ENCODE results near the gene QARS1.

The QARS1 gene

DNA sequence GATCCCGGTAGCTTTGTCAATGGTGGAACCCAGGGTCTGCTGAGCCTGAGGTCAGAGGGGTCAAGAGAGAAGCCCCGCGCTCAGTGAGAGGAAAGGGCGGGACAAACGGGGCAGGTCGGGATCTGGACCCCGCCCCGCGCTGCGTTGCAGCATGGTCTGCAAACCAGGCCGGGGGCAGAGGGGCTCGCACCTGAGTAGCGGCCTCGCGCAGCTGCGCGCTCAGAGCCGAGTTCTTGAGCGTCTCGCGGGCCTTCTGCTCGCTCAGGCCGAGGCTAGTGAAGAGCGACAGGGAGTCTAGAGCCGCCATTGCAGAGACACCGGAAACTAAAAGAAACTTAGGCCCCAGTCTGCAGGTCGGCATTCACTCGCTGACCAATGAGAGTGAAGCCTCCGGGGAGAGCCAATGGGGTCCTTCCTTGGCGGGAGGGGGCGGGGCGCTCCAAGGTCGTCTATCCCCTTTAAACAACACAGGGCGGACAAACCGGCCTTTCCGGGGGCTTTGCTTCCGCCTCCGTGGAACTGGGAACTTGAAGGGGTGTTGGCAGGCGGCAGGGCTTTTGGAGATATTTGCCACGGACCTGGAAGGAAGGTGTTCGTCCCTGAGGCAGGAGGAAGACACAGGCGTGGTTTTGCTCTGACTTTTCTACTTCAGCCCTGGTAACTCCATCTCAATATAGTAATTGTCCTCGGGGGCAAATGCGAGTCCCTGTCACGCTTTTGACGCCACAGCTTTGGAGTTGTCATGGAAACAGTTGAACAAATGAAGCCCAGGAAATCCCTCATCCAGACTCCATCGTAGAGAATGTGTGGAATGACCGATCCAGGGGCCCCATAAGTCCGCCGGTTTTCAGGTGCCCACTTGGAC is at the start of gene QARS1:
Gene QARS1, minus strand, starts transcription at position 331 of the 865 bp plus-strand sequence. Its CDS starts 24 bp downstream, at position 307.
- DNase-seq = peak; percentile 94

DNA sequence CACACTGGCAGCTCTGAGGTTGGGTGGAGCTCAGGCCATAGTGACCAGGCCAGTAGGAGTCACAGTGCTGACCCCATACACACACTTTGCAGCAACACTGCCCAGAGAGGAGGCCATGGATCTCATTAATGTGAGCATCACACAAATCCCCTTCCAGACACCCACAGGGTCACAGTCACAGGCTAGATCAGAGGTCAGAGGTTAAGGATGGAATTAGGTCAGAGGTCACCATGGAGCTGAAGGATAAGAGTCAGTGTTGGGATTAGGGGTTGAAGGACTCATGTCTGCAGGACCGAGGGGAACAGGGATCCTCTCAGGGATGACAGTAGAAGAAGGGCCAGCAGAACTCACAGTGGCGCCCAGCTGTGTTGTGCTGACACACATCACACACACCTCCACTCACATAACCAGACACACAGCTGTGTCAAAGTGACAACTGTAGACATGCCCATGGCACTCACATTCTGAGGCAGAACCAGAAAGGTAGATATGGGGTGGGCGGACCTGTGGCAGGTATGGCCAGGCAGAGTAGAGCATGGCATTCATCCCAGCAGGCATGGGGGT is 48.9 kb upstream of the QARS1 start:
- DNase-seq = no peak

DNA sequence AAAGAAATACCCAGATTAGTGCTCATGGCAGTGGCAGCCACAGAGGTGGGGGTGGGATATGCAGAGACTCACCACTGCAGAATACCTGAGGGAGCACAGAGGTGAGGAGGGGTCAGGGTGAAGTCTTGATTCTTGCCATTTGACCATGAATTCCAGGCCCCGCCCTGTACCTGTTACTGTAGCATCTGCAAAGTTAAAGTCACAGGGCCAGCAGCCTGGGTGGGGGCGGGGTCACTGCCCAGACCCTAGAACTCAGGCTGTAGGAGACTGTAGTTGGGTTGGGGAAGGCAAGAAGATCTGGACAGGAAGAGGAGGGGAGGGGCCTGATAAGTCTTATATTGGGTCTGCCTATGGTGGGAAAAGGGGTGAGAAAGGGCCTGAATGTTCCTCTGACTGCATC is 47.1 kb upstream of the QARS1 start:
- no peak for DNase-seq

DNA sequence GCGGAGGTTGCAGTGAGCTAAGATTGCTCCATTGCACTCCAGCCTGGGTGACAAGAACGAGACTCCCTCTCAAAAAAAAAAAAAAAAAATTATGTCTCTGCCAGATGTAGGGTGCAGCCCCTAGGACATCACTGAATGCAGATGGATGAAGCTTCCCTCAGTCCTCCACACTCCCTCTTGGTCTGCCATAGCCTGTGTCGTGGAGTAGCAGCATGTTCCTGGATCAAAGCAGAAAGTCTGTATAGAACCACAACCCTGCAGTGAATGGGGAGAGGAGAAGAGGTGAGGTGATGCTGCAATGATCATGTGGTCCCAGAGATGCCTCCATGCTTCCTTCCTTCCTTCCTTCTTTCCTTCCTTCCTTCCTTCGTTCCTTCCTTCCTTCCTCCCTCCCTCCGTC is 43.6 kb upstream of the QARS1 start:
- no peak for DNase-seq

GRCh38 chr3:49140080-49140479 is 35.5 kb upstream of the QARS1 start:
- DNase-seq = no peak

DNA sequence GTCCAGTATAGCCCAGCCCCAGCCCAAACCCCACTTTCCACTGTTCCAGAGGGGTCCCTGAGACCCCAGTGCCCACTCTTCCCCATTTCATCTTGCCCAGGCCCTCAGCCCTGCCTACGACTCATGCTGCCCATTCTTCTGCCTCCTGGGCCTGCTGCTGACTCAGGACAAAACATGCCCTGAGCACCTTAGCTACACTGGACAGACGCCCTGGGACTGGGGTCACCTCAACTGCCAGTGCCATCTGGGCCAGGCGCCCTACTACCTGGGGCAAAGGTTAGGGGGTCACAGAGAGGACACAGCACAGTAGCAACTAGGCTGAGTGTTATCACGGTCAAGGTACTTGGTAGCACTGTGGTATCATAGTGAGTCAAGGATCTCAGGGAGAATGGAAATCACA is 30.9 kb upstream of the QARS1 start:
- no peak for DNase-seq

GRCh38 chr3:49134471-49135265 is 30.1 kb upstream of the QARS1 start:
- DNase-seq = no peak

DNA sequence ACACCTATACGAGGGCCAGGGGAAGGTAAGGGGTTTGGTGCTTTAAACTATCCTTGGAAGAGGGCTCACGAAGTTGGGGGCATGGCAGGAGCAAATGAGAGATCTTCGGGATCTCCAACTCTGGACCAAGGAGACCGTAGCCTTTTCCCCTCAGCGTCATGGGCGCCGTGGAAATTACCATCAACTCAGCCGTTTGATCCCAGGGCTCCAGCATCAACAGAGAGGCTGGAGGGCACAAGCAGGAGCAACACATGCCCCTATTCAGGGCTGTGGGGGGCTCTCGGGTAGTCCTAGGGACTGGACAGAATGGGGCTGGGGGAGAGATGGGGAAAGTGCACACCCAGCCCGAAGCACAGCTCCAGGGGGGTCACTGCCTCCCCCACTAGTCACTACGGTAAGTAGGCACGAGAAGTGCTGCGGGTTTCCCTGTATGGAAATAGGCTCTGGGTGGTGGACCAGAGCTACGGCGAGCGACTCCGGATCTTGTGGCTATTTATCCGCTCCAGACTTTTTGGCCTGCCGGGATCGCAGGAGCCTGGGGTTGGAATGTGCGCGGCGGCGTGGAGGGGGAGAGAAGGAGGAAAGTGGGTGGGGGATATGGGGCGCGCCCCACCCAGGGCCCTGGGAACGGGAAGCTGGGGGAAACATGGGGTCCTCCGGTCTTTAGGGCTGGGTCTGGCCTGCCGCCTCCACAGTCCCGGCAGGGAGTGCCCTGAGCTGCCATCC is 28.8 kb upstream of the QARS1 start:
- no peak for DNase-seq

DNA sequence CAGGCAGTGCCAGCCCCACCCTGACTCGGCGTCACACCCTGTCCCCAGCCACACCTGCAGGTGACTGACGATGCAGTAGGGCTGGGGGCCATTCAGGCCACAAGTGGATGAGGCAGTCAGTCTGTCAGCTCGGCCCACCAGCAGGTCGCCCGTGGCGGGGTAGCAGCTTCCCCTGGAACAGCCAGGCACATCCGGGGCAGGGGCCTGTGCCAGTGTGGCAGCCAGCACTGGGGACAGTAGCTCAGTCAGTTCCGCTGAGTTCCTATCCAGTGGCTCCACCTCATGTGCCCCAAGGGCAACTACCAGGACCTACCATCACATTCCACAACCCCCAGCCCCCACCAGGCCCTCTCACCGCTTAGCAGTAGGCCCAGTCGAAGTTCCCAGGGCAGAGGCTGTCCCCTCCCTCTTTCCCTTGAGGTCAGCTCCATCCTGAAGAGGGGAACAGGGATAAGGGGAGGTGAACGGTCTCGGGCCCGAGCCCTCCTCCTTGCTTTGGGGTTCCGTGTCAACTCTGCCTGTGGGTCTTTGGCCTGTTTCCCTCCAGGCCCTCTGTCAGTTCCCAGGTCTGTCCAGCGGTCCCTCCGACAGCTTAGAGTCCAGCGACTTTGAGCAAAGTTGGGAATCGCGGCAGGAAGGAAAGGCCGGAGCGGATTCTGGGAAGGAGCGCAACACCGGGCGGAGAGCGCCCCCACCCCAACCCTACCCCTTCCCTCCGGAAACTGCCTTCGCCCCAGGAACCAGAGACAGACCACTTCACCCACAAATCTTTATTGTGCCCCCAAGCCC is 28.1 kb upstream of the QARS1 start, which contains the start of gene LAMB2:
Gene LAMB2, minus strand, starts transcription at position 614 of the 789 bp plus-strand sequence. Its CDS starts 183 bp downstream, at position 431.
- no peak for DNase-seq

GRCh38 chr3:49132073-49132436 is 27.5 kb upstream of the QARS1 start:
- no peak for DNase-seq

DNA sequence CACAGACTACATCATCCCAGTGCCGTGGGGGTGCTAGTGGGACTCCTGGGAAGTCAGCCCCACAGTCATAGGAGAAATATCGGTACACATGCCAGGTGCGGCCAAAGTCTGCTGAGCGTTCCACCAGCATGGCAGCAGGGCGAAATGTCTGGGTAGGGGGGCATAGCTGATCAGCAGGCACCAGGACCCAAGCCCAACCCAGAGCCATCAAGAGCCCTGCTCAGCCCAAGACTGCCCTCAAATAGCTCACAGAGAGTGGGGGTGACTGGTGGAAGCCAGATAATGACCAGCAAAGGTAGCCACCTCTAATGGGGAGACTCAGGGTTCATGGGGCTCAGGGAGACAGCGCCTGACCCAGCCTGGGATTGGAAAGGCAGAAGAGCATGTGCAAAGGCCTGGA is 27.0 kb upstream of the QARS1 start:
- DNase-seq = no peak

DNA sequence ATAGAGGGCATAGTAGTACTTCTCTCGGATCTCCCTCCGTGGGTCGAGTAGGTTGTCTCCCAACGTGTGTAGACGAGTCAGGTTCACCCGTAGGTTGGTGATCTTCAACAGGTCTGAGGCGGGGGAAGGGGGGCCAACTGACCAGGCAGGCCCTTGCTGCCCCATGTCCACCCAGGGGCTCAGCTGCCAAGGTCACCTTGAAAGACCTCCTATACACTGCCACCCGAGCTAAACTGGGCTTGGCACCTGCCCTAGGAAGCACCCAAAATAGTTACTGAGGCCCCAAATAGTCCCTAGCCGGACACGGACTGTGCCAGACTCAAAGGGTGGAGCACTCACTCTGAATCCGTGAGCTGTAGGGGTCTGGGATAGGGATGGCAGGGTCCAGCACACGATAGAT is 26.5 kb upstream of the QARS1 start:
- DNase-seq = no peak

DNA sequence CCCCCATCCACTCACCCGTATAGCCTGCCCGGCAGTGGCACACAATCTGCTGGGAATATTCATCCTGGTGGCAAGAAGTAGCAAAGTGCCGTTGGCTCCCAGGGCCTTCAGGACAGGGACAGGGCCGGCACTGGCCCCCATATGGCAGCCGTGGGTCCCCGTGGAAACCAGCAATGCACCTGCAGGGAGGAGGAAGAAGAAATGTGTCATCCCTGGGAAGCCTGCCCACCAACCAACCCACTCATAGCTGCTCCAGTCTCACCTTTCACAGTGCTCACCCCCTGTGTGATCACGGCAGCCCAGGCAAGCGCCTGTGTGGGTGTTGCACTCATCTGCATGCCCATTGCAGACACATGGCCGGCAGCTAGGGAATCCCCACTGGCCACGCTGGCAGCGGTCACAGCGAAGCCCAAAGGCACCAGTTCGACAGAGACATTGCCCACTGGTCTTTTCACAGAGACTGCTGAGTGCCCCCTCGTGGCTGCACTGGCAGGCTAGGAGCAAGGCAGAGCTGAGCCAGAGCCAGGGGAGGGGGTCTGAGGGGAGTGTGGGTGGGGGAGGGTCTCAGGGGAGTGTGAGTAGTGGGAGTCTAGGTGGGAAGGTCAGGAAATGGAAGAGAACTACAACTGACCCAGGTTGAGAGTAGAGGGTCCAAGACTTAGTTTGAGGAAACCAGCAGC is 20.6 kb upstream of the QARS1 start:
- no peak for DNase-seq

DNA sequence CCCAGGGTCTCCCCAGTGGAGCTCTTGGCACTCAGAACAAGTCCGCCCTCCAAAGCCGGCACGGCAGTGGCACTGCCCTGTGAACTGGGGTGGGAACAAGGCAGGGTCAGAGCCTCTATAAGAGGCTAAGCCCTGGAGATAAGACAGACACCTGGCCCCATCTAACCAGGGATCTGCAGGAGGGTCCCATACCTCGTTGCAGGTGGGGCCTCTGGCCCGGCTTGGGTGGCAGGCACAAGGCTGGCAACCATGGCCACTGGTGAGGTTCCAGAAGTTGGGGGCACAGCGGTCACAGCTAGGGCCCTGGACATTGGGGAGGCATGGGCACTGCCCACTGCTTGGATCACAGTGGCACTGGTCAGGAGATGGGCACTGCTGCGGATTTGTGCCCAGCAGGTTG is 19.6 kb upstream of the QARS1 start:
- no peak for DNase-seq

- no peak for DNase-seq
Measured at GRCh38 chr3:49123687-49124086, 19.1 kb upstream of the QARS1 start.

- no peak for DNase-seq
Measured at GRCh38 chr3:49122886-49123545, 18.5 kb upstream of the QARS1 start.

GRCh38 chr3:49122451-49122850 is 17.9 kb upstream of the QARS1 start:
- DNase-seq = no peak

DNA sequence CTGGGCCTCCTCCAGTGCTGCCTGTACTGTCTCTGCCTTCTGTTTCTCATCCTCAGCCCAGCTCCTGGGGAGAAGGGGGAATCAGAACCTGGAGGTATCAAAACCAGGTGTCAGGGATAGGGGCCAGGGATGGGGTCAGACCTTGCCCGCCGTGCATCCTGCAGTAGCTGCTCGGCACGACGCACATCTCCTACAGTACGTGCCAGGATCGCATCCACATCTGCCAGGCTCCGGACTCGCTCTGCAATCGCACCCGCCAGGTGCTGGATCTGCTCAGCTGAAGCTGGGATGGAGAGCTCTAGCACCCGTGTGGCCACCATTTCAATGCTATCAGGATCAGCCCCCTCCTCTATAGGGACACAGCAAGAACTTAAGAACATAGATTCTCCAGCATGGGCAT is 17.5 kb upstream of the QARS1 start:
- DNase-seq = no peak

DNA sequence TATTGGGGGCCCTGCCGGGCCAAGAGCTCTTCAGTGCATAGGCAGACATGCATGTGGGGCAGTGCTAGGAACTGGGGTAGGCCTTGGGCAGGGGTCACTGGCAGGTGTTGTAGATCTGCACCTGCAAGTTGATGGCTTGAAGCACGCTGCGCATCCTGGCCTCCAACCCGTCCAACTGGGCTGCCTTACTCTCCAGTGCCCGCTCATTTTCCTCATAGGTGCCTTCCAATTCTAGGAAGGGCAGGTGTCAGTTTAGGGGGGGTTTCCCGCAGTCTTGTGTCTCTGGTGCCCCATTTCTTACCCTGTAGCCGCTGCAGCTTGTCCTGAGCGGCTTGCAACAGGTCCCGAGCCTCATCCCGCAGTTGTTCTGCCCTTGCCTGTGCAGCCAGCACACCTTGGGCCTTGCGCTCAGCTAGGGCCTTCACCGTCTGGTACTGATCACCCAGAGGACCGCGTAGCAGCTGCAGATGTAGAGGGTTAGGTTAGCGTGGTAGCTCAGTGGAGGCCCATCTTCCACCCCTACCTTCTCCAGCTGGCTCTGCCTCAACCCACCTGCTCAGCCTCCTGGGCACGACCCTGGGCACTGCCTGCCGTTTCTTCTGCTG is 16.7 kb upstream of the QARS1 start:
- DNase-seq = no peak

DNA sequence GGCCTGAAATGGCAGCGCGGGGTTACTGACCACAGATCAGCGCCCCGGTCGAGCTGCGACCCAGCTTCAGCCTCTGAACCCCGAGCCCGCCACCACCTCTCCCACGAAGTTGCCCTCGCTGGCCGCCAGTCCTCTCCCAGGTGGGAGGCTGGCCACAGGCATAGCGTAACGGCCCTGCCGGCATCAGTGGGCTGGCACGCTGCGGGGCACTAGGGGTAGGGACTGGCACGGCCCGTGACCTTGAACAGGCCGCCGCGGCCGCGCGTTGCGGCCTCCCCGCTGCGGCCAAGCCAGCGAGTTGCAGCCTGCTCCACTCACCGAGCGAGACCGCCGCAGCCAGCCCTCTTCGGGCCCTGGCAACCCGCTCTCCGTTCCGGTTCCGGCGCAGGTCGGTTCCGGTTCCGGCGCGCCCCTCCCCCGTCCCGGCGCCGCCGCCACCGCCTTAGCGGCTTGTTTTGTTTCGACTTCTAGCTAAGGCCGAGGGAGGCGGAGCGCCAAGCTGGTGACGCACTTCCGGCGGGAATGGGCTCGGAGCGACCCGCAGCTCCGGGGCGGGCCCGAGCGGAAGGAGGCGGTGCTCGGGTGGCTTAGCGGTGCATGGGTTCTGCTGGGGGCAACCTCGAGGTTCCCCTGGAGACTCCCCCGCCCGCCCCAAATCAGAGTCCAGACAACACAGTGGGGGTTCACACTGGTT is 16.0 kb upstream of the QARS1 start, which contains the start of gene USP19:
Gene USP19, minus strand, starts transcription at position 386 of the 694 bp plus-strand sequence. CDS start 1,678 bp downstream, outside the sequence.
- peak; percentile 96 for DNase-seq
